SK-N-SH treated with all-trans-retinoic acid at 6 μM for 48 hours (cell line): ENCODE results near the gene CEP68.

Experiments
- ATAC-seq: fragments of 200-7000 bp; cut with Tn5 transposase; 3 replicates; pipeline ENCODE4 v1.9.1; 2020; ENCODE audit warnings: mild to moderate bottlenecking, moderate library complexity
- BACH2 ChIP-seq: fragments of 250-450 bp; sonication (Bioruptor Pico); IDR thresholded peaks from 2 replicates; pipeline ENCODE4 v1.9.0; 2021; ENCODE audit warnings: mild to moderate bottlenecking, borderline replicate concordance
- CSDC2 ChIP-seq: fragments of 250-450 bp; sonication (Bioruptor Pico); IDR thresholded peaks from 2 replicates; pipeline ENCODE4 v1.5.0; 2020; ENCODE audit warnings: mild to moderate bottlenecking, moderate library complexity
- ESRRG ChIP-seq: fragments of 250-450 bp; sonication (Bioruptor Pico); IDR thresholded peaks from 2 replicates; pipeline ENCODE4 v1.6.1; 2021; ENCODE audit warnings: mild to moderate bottlenecking
- GLIS3 ChIP-seq: fragments of 250-450 bp; sonication (Bioruptor Pico); IDR thresholded peaks from 2 replicates; pipeline ENCODE4 v1.5.0; 2020; ENCODE audit warnings: mild to moderate bottlenecking, moderate library complexity
- ISL1 ChIP-seq: fragments of 250-450 bp; sonication (Bioruptor Pico); IDR thresholded peaks from 2 replicates; pipeline ENCODE4 v2.1.2; 2022; ENCODE audit warnings: mild to moderate bottlenecking, moderate library complexity
- PPARA ChIP-seq: fragments of 250-450 bp; sonication (Bioruptor Pico); IDR thresholded peaks from 2 replicates; pipeline ENCODE4 v1.5.0; 2020; ENCODE audit warnings: mild to moderate bottlenecking, borderline replicate concordance
- RARB ChIP-seq: fragments of 250-450 bp; sonication (Bioruptor Pico); IDR thresholded peaks from 2 replicates; pipeline ENCODE4 v1.8.0; 2021; ENCODE audit warnings: mild to moderate bottlenecking, moderate library complexity
- TCF4 ChIP-seq: fragments of 250-450 bp; sonication (Bioruptor Pico); IDR thresholded peaks from 2 replicates; pipeline ENCODE4 v1.8.0; 2021; ENCODE audit warnings: mild to moderate bottlenecking, moderate library complexity, borderline replicate concordance
- TOX ChIP-seq: fragments of 250-450 bp; sonication (Bioruptor Pico); IDR thresholded peaks from 2 replicates; pipeline ENCODE4 v1.8.0; 2021; ENCODE audit warnings: mild to moderate bottlenecking, moderate library complexity, borderline replicate concordance
- ZFP3 ChIP-seq: fragments of 250-450 bp; sonication (Bioruptor Pico); IDR thresholded peaks from 2 replicates; pipeline ENCODE4 v1.5.0; 2020; ENCODE audit warnings: mild to moderate bottlenecking, moderate library complexity
- ZNF8 ChIP-seq: fragments of 450-650 bp; formaldehyde crosslinking; IDR thresholded peaks from 2 replicates; pipeline ENCODE4 v1.5.0; 2020; ENCODE audit warnings: mild to moderate bottlenecking, moderate library complexity
- TF ChIP-seq, protein P1 (sequence below): fragments of 250-450 bp; sonication (Bioruptor Pico); IDR thresholded peaks from 2 replicates; pipeline ENCODE4 v1.8.0; 2021; ENCODE audit warnings: low read depth, mild to moderate bottlenecking, moderate library complexity, borderline replicate concordance
- TF ChIP-seq, protein P2 (sequence below): fragments of 250-450 bp; sonication (Bioruptor Pico); IDR thresholded peaks from 2 replicates; pipeline ENCODE4 v1.5.1; 2020; ENCODE audit warnings: low read depth, mild to moderate bottlenecking, moderate library complexity
- TF ChIP-seq, protein P3 (sequence below): fragments of 250-450 bp; sonication (Bioruptor Pico); IDR thresholded peaks from 2 replicates; pipeline ENCODE4 v1.8.0; 2020; ENCODE audit warnings: mild to moderate bottlenecking, moderate library complexity, borderline replicate concordance
- TF ChIP-seq, protein P4 (sequence below): fragments of 250-450 bp; sonication (Bioruptor Pico); IDR thresholded peaks from 2 replicates; pipeline ENCODE4 v1.5.0; 2020; ENCODE audit warnings: mild to moderate bottlenecking, moderate library complexity

CEP68 gene

DNA sequence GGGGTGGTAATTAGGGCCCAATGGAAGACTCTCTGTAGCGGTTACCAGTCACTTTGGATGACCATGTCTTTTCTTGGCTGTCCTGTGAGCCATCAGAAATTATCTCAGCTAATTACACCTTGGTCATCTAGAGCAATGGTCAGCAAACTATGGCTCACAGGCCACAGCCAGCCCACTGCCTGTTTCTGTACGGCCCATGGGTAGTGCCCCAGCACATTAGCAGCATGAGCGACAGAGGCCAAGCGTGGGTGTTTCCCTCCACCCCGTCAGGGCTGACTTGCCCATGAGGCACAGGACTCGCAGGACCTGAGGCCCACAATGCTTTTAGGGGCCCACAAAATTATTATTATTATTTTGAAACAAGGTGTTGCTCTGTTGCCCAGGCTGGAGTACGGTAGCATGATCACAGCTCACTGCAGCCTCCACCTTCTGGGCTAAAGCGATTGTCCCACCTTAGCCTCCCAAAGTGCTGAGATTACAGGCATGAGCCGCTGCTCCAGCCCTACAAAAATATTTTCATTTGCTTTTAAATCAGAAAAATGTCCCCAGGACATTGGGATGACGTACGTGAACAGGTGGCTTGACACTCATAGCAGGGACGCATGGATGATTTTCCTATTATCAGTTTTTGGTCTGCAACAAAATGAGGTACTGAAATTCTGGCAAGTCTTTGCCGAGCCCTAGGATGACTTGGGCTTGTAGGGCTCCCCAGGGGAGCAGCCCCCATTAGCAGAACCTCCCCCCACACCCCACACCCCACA lies 29.3 kb upstream of the CEP68 start:
- ATAC-seq: no peak
- no peak for TF ChIP-seq PPARA (CRISPR knock-in tag)
- no peak for TF ChIP-seq ESRRG (CRISPR knock-in tag)
- no peak for TF ChIP-seq RARB (CRISPR knock-in tag)

DNA sequence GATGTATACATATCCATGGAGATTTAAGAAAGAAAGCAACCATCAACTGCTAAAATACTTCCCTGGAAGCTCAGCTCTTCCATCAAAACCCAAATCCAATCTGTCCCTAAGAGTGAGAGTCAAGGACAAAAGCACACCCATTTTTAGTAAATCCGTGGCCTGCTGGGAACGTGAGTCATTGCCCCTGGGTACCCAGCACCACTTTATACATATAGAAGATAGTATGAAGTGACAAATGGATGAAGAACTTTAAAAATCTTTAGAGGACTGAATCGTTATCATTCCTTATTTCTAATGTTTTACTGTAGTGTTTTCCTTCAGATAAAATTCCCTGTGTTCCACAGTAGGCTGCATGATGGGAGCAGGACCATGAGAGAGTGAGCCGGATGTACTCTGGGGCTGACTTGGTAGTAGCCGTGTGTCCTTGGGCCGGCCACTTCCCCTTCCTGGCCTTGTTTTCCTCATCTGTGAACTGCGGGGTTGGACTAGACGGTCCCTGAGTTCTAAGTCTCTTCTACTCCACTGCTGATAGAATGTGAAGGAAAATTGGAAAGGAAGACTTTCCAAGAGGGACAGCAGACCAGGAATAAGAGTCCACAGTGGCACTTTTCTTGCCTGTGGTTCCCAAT lies 28.5 kb upstream of the CEP68 start:
- no peak for ATAC-seq
- TF ChIP-seq TOX (CRISPR knock-in tag) (no peak), BACH2 (no peak), CSDC2 (no peak)
- TF ChIP-seq, protein P1, sequence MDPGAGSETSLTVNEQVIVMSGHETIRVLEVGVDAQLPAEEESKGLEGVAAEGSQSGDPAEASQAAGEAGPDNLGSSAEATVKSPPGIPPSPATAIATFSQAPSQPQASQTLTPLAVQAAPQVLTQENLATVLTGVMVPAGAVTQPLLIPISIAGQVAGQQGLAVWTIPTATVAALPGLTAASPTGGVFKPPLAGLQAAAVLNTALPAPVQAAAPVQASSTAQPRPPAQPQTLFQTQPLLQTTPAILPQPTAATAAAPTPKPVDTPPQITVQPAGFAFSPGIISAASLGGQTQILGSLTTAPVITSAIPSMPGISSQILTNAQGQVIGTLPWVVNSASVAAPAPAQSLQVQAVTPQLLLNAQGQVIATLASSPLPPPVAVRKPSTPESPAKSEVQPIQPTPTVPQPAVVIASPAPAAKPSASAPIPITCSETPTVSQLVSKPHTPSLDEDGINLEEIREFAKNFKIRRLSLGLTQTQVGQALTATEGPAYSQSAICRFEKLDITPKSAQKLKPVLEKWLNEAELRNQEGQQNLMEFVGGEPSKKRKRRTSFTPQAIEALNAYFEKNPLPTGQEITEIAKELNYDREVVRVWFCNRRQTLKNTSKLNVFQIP (CRISPR knock-in tag): no peak
- TF ChIP-seq, all 23 proteins: peak for 0

DNA sequence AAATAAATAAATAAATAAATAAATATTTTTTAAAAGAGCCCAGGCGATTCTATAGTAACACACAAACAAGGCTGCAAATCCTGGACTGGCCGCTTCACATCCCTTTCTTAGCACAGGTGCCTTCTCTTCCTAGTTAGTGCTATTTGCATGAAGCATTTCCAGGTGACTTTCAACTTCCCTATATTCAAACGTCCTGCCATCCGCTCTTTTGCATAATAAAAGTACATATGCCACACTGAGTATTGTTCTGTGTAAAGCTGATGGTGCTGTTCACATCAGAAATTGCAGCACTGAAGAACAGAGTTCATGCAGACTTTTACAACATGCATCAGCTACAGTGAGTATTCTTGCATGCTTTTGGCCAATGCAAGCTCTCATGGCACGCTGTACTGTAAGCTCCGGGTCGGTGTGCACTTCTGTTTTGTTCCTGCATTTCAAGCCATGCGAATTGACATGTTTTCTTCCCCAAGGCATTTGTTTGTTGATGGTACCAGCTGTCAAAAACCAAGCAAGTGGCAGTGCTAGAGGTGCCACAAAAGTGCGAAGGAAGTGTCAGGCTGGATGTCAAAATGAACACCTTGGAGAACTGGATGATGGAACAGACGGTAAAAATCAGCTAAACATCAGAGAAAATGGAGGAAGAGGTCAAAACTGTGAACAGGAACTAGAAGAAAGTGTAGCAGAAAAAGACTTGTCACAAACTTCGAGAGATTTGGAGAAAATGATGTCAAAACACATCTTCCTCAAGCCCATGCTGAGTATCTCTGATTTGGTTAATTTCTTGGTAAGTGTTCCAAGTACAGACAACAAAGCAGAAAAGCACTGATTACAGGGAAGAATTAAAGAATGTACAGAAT lies 25.5 kb upstream of the CEP68 start:
- no peak for ATAC-seq
- TF ChIP-seq, protein P2, sequence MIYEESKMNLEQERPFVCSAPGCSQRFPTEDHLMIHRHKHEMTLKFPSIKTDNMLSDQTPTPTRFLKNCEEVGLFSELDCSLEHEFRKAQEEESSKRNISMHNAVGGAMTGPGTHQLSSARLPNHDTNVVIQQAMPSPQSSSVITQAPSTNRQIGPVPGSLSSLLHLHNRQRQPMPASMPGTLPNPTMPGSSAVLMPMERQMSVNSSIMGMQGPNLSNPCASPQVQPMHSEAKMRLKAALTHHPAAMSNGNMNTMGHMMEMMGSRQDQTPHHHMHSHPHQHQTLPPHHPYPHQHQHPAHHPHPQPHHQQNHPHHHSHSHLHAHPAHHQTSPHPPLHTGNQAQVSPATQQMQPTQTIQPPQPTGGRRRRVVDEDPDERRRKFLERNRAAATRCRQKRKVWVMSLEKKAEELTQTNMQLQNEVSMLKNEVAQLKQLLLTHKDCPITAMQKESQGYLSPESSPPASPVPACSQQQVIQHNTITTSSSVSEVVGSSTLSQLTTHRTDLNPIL (CRISPR knock-in tag): no peak
- TF ChIP-seq TCF4 (no peak), PPARA (CRISPR knock-in tag) (no peak), RARB (CRISPR knock-in tag) (no peak), TOX (CRISPR knock-in tag) (no peak), ZNF8 (CRISPR knock-in tag) (no peak), ESRRG (CRISPR knock-in tag) (no peak), ZFP3 (no peak), CSDC2 (no peak), BACH2 (no peak), ISL1 (CRISPR knock-in tag) (no peak), GLIS3 (CRISPR knock-in tag) (no peak)
- TF ChIP-seq, protein P3, sequence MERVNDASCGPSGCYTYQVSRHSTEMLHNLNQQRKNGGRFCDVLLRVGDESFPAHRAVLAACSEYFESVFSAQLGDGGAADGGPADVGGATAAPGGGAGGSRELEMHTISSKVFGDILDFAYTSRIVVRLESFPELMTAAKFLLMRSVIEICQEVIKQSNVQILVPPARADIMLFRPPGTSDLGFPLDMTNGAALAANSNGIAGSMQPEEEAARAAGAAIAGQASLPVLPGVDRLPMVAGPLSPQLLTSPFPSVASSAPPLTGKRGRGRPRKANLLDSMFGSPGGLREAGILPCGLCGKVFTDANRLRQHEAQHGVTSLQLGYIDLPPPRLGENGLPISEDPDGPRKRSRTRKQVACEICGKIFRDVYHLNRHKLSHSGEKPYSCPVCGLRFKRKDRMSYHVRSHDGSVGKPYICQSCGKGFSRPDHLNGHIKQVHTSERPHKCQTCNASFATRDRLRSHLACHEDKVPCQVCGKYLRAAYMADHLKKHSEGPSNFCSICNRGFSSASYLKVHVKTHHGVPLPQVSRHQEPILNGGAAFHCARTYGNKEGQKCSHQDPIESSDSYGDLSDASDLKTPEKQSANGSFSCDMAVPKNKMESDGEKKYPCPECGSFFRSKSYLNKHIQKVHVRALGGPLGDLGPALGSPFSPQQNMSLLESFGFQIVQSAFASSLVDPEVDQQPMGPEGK (CRISPR knock-in tag): no peak
- TF ChIP-seq, protein P4, sequence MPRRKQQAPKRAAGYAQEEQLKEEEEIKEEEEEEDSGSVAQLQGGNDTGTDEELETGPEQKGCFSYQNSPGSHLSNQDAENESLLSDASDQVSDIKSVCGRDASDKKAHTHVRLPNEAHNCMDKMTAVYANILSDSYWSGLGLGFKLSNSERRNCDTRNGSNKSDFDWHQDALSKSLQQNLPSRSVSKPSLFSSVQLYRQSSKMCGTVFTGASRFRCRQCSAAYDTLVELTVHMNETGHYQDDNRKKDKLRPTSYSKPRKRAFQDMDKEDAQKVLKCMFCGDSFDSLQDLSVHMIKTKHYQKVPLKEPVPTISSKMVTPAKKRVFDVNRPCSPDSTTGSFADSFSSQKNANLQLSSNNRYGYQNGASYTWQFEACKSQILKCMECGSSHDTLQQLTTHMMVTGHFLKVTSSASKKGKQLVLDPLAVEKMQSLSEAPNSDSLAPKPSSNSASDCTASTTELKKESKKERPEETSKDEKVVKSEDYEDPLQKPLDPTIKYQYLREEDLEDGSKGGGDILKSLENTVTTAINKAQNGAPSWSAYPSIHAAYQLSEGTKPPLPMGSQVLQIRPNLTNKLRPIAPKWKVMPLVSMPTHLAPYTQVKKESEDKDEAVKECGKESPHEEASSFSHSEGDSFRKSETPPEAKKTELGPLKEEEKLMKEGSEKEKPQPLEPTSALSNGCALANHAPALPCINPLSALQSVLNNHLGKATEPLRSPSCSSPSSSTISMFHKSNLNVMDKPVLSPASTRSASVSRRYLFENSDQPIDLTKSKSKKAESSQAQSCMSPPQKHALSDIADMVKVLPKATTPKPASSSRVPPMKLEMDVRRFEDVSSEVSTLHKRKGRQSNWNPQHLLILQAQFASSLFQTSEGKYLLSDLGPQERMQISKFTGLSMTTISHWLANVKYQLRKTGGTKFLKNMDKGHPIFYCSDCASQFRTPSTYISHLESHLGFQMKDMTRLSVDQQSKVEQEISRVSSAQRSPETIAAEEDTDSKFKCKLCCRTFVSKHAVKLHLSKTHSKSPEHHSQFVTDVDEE: no peak
- TF ChIP-seq, protein P1 (CRISPR knock-in tag): no peak
